Thoracic aorta (tissue), 2 donors: ENCODE results near the gene DEAF1. TPM values are rescaled to one million over a fixed set of nuclear protein-coding genes. Genes with fewer than 3 reads are reported as not detected.

Experiments used
- ATAC-seq: fragments of 150-250 bp; one replicate; pipeline ENCODE4 v1.8.0; 2017; ENCODE audit warnings: low read depth; ENCODE audit not compliant: insufficient number of reproducible peaks, low FRiP score
- DNase-seq: peaks from one replicate; pipeline ENCODE4 v3.0.0-alpha.2; 2020; ENCODE audit warnings: low spot score
- H3K27ac ChIP-seq, 2 donors: fragments of 200-600 bp; sonication (generic); 1 replicate in 1 of 2; 2 replicates in 1 of 2; pipeline ENCODE4 v1.5.1; 2016; ENCODE audit warnings: mild to moderate bottlenecking in 2 of 2, moderate library complexity in 2 of 2
- H3K27me3 ChIP-seq: fragments of 200-600 bp; sonication (generic); replicated peaks from 2 replicates; pipeline ENCODE4 v1.6.0; 2016; ENCODE audit warnings: mild to moderate bottlenecking; ENCODE audit not compliant: insufficient read depth
- H3K36me3 ChIP-seq: fragments of 200-600 bp; sonication (generic); one replicate; pipeline ENCODE4 v1.5.1; 2016
- H3K4me1 ChIP-seq, 2 donors: fragments of 200-600 bp; sonication (generic); 1 replicate in 1 of 2; 2 replicates in 1 of 2; pipeline versions ENCODE4 v1.5.1 to v1.6.0; 2016; ENCODE audit warnings: low read depth in 2 of 2, mild to moderate bottlenecking in 1 of 2; ENCODE audit not compliant: control insufficient read depth in 1 of 2
- H3K4me3 ChIP-seq: fragments of 200-600 bp; sonication (generic); 2 replicates; pipeline ENCODE4 v1.5.1; 2016; ENCODE audit warnings: mild to moderate bottlenecking
- H3K9me3 ChIP-seq: fragments of 200-600 bp; sonication (generic); 2 replicates; pipeline ENCODE4 v1.5.1; 2016
- CTCF ChIP-seq: fragments of 200-600 bp; sonication (generic); IDR thresholded peaks from one replicate; pipeline ENCODE4 v1.5.1; 2019; ENCODE audit warnings: antibody characterized with exemption
- total RNA-seq, 2 donors: library from RNA; depleted of rRNA; stranded (reverse); fragments of >200 nt; gene quantifications; one replicate each; pipeline versions ENCODE4 v1.1.0 to v1.2.3, GENCODE V29; 2016

The DEAF1 gene
- total RNA-seq, 2 donors from 2014 or later, result 22.1 to 67.0 TPM

DNA sequence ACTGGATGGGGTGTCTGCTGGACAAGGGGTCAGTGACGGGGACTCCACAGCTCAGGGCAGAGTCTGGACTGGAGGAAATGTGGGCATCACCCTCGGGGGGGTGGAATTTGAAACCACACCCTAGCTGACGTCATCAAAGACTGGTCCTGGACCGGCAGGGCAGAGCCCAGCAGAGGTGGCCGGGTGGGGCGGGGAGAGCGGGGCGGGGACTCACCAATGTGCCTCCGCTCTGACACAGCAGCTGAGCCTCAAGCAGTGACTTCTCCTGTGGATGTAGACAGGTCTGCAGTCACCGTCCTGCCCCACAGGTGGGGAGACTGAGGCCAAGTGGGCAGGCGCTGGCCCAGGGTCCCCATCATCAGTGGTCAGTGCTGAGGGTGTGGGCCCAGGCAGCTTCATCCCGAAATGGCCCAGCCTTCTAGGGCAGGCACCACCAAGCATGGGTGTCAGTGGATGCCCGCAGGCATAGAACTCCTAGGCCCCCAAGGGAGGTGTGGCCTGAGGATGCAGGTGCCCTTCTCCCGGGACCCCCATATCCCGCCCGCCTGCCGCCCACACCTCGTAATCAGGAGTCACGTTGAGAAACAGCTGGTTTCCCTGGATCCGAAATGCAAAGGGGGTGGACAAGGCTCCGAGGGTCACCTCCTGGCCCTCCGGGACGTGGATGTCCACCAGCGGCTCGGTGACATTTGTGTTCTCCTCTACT, 70.9 kb downstream of the DEAF1 start:
- Histone ChIP-seq H3K36me3 (no peaks in the 10 kb centered on the region), H3K27ac (no peak overlapping the region), H3K9me3 (no peaks in the 10 kb centered on the region), H3K4me3 (no peak overlapping the region), H3K4me1 (peaks cover 0 to 8% of the 10 kb centered on the region in 2 donors), H3K27me3 (no peaks in the 10 kb centered on the region)
- no peak for TF ChIP-seq CTCF
- ATAC-seq, result no peak
- no peak for DNase-seq

DNA sequence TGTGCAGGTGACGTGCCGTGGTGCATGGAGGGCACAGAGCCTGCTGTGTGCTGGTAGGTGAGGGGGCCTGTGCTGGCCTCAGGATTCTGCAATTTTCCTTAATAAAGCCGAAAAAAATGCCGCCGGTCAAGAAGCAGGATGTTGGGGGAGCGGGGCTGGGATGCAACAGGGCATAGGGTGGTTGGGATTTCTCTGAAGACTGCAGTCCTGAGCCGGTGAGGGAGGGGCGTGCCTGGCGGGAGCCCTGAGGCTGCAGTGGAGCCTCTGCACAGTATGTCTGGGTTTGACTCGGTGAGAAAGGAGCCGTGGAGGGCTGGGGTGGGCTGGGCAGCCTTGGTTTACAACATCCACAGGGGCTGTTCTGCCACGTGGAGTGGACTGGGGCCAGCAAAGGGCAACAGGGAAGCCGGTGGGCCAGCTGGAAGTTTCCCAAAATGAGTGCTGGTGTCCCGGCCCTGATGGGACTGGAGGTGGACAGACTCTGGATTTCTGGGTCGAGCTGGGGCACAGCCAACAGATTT, 71.6 kb downstream of the DEAF1 start:
- no peak for DNase-seq
- H3K36me3 ChIP-seq, result no peaks in the 10 kb centered on the region
- H3K27me3 ChIP-seq, result no peaks in the 10 kb centered on the region
- no peaks in the 10 kb centered on the region for H3K9me3 ChIP-seq
- H3K4me3 ChIP-seq, result no peak overlapping the region
- H3K27ac ChIP-seq, result no peak overlapping the region
- no peak for TF ChIP-seq CTCF
- ATAC-seq, result no peak
- H3K4me1 ChIP-seq, result peaks cover 0 to 4% of the 10 kb centered on the region in 2 donors

DNA sequence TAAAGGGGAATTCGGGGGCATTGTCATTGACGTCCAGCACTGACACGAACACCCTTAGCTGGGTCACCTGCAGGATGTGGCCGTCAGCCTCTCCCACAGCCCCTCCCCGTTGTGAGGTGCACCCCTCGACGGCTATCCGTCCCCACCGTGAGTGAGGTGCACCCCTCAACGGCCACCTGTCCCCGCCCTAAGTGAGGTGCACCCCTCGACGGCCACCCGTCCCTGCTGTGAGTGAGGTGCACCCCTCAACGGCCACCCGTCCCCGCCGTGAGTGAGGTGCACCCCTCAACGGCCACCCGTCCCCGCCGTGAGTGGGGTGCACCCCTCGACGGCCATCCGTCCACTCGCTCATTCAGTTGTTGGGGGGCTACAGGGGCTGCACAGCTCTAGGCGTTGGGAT, 73.2 kb downstream of the DEAF1 start:
- ATAC-seq (no peak), DNase-seq (no peak)
- Histone ChIP-seq H3K9me3 (no peaks in the 10 kb centered on the region), H3K36me3 (no peaks in the 10 kb centered on the region), H3K4me3 (no peak overlapping the region), H3K27ac (no peak overlapping the region), H3K27me3 (no peaks in the 10 kb centered on the region), H3K4me1 (no peaks in the 10 kb centered on the region)
- no peak for TF ChIP-seq CTCF

GRCh38 chr11:620935-621814, 73.8 kb downstream of the DEAF1 start:
- H3K4me1 ChIP-seq, result peaks cover 0 to 4% of the 10 kb centered on the region in 2 donors
- no peak overlapping the region for H3K4me3 ChIP-seq
- ATAC-seq, result no peak
- H3K27ac ChIP-seq, result no peak overlapping the region
- no peaks in the 10 kb centered on the region for H3K9me3 ChIP-seq
- H3K36me3 ChIP-seq, result no peaks in the 10 kb centered on the region
- no peak for DNase-seq
- no peak for TF ChIP-seq CTCF
- no peaks in the 10 kb centered on the region for H3K27me3 ChIP-seq

GRCh38 chr11:620201-620600, 74.8 kb downstream of the DEAF1 start:
- Histone ChIP-seq H3K36me3 (no peaks in the 10 kb centered on the region), H3K9me3 (no peaks in the 10 kb centered on the region), H3K27me3 (no peaks in the 10 kb centered on the region), H3K4me1 (peaks cover 2 to 7% of the 10 kb centered on the region in 2 donors), H3K27ac (no peak overlapping the region), H3K4me3 (no peak overlapping the region)
- no peak for TF ChIP-seq CTCF
- no peak for ATAC-seq
- no peak for DNase-seq
